K562 (cell line): ENCODE measurements around the gene SUDS3. TPM values are rescaled to one million over a fixed set of nuclear protein-coding genes. Genes with fewer than 3 reads are reported as not detected.

ENCODE experiments used
- AFF4 ChIP-seq: sonication (generic); formaldehyde crosslinking; IDR thresholded peaks from 2 replicates; pipeline ENCODE4 v1.8.0; 2023; ENCODE audit warnings: mild to moderate bottlenecking, missing genetic modification reagents
- BCLAF1 ChIP-seq, 2 experiments: fragments of 450-650 bp in 1 of 2; IDR thresholded peaks; 2 replicates each; pipeline ENCODE4 v1.6.1; 2011 to 2017; ENCODE audit warnings: low read depth in 2 of 2, antibody characterized with exemption in 1 of 2, borderline replicate concordance in 1 of 2, low read length in 1 of 2, mild to moderate bottlenecking in 1 of 2, mixed read lengths in 1 of 2; ENCODE audit not compliant: control insufficient read depth in 1 of 2
- CHD1 ChIP-seq: fragments of 200-600 bp; sonication (generic); IDR thresholded peaks from one replicate; pipeline ENCODE4 v1.6.1; 2012; ENCODE audit warnings: mild to moderate bottlenecking, moderate library complexity, low read length, inconsistent platforms
- DMBX1 ChIP-seq: fragments of 250-450 bp; sonication (Bioruptor Pico); IDR thresholded peaks from 2 replicates; pipeline ENCODE4 v1.8.0; 2022; ENCODE audit warnings: inconsistent platforms, mild to moderate bottlenecking, moderate library complexity, borderline replicate concordance
- ERF ChIP-seq: fragments of 450-650 bp; formaldehyde crosslinking; IDR thresholded peaks from 2 replicates; pipeline ENCODE4 v1.4.0; 2020; ENCODE audit warnings: mild to moderate bottlenecking, mixed read lengths
- ESRRA ChIP-seq: fragments of 450-650 bp; IDR thresholded peaks from 2 replicates; pipeline ENCODE4 v1.6.1; 2014; ENCODE audit warnings: low read depth, mild to moderate bottlenecking, moderate library complexity, borderline replicate concordance
- FOXM1 ChIP-seq, 2 experiments: fragments of 450-650 bp in 1 of 2; sonication (generic) in 1 of 2; formaldehyde crosslinking in 1 of 2; IDR thresholded peaks; 2 replicates each; pipeline versions ENCODE4 v1.6.1 to v1.9.0; 2017 to 2022; ENCODE audit warnings: low read depth in 2 of 2, mild to moderate bottlenecking in 2 of 2, missing genetic modification reagents in 1 of 2, moderate library complexity in 1 of 2
- IRF9 ChIP-seq: fragments of 450-650 bp; IDR thresholded peaks from 2 replicates; pipeline ENCODE4 v1.6.1; 2016; ENCODE audit warnings: missing biosample characterization, missing genetic modification characterization
- MBD2 ChIP-seq: sonication (generic); IDR thresholded peaks from 2 replicates; pipeline ENCODE4 v1.6.1; 2016; ENCODE audit warnings: low read depth, borderline replicate concordance
- PHF8 ChIP-seq: fragments of 200-600 bp; sonication (generic); IDR thresholded peaks from 2 replicates; pipeline ENCODE4 v1.6.1; 2012; ENCODE audit warnings: mixed run types, mild to moderate bottlenecking, inconsistent platforms, low read length, moderate library complexity, borderline replicate concordance
- PYGO2 ChIP-seq: fragments of 450-650 bp; IDR thresholded peaks from 2 replicates; pipeline ENCODE4 v1.6.1; 2016; ENCODE audit warnings: mild to moderate bottlenecking, missing genetic modification characterization, moderate library complexity, missing compliant biosample characterization
- RBFOX2 ChIP-seq: fragments of 200-400 bp; formaldehyde crosslinking; IDR thresholded peaks from 2 replicates; pipeline ENCODE4 v1.6.1; 2017; ENCODE audit warnings: low read depth, mild to moderate bottlenecking, low read length, moderate library complexity
- TCF3 ChIP-seq: sonication (generic); formaldehyde crosslinking; IDR thresholded peaks from 2 replicates; pipeline ENCODE4 v1.4.0; 2020; ENCODE audit warnings: mild to moderate bottlenecking, missing genetic modification reagents
- ZFP1 ChIP-seq: fragments of 450-650 bp; formaldehyde crosslinking; IDR thresholded peaks from 2 replicates; pipeline ENCODE4 v1.4.0; 2020; ENCODE audit warnings: mild to moderate bottlenecking, mixed read lengths
- ZNF644 ChIP-seq: fragments of 200-800 bp; sonication (Bioruptor generic); IDR thresholded peaks from 2 replicates; pipeline ENCODE4 v1.6.1; 2016; ENCODE audit warnings: low read depth, missing genetic modification characterization, missing compliant biosample characterization
- ZNF717 ChIP-seq: fragments of 250-450 bp; sonication (Bioruptor Pico); IDR thresholded peaks from 2 replicates; pipeline ENCODE4 v1.5.0; 2021
- ZSCAN29 ChIP-seq: fragments of 450-650 bp; IDR thresholded peaks from 2 replicates; pipeline ENCODE4 v1.6.1; 2017
- polyA plus RNA-seq, 8 experiments: library from polyadenylated mRNA; depleted of rRNA in 4 of 8; stranded (reverse) in 5 of 8; unstranded in 3 of 8; fragments of >200 nt; fragmentation: Nextera tagmentation in 2 of 8; fragmentation: Illumina TruSeq in 1 of 8; extraction: Ambion mirVana in 2 of 8; extraction: Trizol in 1 of 8; gene quantifications; 2 replicates each; pipeline versions ENCODE4 v1.2.1 to v1.2.3, GENCODE V29; 2011 to 2014; ENCODE audit warnings: inconsistent platforms in 1 of 8, missing spikeins in 1 of 8
- total RNA-seq, 7 experiments: library from RNA; depleted of rRNA in 6 of 7; stranded (reverse); fragments of >200 nt in 6 of 7; fragmentation: Illumina TruSeq in 2 of 7; extraction: Trizol in 2 of 7; gene quantifications; 2 replicates each; pipeline versions ENCODE4 v1.2.1 to v1.2.3, GENCODE V29; 2011 to 2021; ENCODE audit warnings: low replicate concordance in 1 of 7

The SUDS3 gene
- total and polyA plus RNA-seq, 9 of the 15 experiments (the other 6 are each of a cell fraction or from before 2014, with no cell fraction given): 6.6 to 30.5 (median 23.3) TPM

GRCh38 chr12:118372541-118373495, 3.5 kb upstream of the SUDS3 start, which contains the start of gene TAOK3 (continued):
- TF ChIP-seq AFF4 (CRISPR knock-in tag): 0 out of 2 replicates have a peak, but pooled peaks have one; percentile 42
- TF ChIP-seq RBFOX2: peak; percentile 89
- no peak for TF ChIP-seq DMBX1
- TF ChIP-seq ZSCAN29: no peak
- TF ChIP-seq ZNF717 (CRISPR knock-in tag): no peak
- no peak for TF ChIP-seq PYGO2 (tag)
- TF ChIP-seq IRF9 (tag): no peak
- 0 out of 2 replicates have a peak, but pooled peaks have one; percentile 4 for TF ChIP-seq TCF3 (CRISPR knock-in tag)
- peak; percentile 50; the same call in 1 of the 2 replicates for TF ChIP-seq FOXM1 (IDR thresholded peaks at IDR 0.05; ENCODE audit: low read depth)
- no peak for TF ChIP-seq FOXM1 (CRISPR knock-in tag; IDR thresholded peaks at IDR 0.05; ENCODE audit: low read depth)
- no peak for TF ChIP-seq CHD1
- TF ChIP-seq ZFP1: no peak
- no peak for TF ChIP-seq BCLAF1 (IDR thresholded peaks at IDR 0.05; ENCODE audit: borderline replicate concordance in 1 of 2, control insufficient read depth in 1 of 2, low read depth in 2 of 2, low read length in 1 of 2)
- TF ChIP-seq ERF: peak; percentile 68; the same call in 1 of the 2 replicates
- peak; percentile 41; the same call in 1 of the 2 replicates for TF ChIP-seq ESRRA
- TF ChIP-seq PHF8: peak; percentile 85; the same call in 1 of the 2 replicates
- peak; percentile 82 for TF ChIP-seq MBD2
- no peak for TF ChIP-seq ZNF644 (tag)
